Measurements from ENCODE around the gene KRT76.

DNA sequence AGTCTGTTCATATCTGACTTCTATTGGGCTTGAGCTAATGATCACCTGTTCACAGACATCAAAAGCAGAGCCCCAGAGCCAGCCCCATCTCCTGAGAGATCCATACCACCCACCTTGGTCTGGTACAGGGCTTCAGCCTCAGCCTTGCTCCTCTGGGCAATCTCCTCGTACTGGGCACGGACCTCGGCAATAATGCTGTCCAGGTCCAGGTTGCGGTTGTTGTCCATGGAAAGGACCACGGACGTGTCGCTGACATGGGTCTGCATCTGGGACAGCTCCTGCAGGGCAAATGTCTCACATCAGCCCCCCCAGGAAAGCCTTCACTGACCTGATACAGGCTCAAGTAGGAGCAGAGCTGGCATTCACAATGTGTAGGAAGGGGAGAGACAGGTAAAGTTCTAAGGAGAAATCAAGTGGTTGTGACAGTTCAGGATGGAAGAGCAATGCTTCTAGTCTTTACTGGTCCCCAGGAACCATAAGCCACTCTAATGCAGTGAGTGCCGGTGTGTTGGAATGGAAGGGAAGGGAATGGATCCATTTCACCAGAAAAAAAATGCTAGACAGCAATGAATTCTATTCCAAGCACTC is 31.5 kb upstream of the KRT76 start:
- TF ChIP-seq, protein P1, sequence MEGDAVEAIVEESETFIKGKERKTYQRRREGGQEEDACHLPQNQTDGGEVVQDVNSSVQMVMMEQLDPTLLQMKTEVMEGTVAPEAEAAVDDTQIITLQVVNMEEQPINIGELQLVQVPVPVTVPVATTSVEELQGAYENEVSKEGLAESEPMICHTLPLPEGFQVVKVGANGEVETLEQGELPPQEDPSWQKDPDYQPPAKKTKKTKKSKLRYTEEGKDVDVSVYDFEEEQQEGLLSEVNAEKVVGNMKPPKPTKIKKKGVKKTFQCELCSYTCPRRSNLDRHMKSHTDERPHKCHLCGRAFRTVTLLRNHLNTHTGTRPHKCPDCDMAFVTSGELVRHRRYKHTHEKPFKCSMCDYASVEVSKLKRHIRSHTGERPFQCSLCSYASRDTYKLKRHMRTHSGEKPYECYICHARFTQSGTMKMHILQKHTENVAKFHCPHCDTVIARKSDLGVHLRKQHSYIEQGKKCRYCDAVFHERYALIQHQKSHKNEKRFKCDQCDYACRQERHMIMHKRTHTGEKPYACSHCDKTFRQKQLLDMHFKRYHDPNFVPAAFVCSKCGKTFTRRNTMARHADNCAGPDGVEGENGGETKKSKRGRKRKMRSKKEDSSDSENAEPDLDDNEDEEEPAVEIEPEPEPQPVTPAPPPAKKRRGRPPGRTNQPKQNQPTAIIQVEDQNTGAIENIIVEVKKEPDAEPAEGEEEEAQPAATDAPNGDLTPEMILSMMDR (IDR thresholded peaks at IDR 0.05) = no peak
- no peak for TF ChIP-seq POLR2A (IDR thresholded peaks at IDR 0.05)

Measured in uterus (tissue), 2 donors.